ENCODE measurements around the gene PPIL4. TPM values are rescaled to one million over a fixed set of nuclear protein-coding genes. Genes with fewer than 3 reads are reported as not detected.

PPIL4 gene
- total RNA-seq, 1 experiment from 2014 or later = 36.9 TPM

- Histone ChIP-seq H2BK120ac (ENCODE audit: low read depth, low read length, poor library complexity, severe bottlenecking) (no peak overlapping the region), H3K9me3 (ENCODE audit: control insufficient read depth, low read depth, low read length) (no peaks in the 10 kb centered on the region), H4K8ac (replicated peaks; ENCODE audit: insufficient read length, low read depth, low read length) (no peak overlapping the region), H3K79me2 (ENCODE audit: insufficient read depth, low read length) (peaks cover 26% of the 10 kb centered on the region), H4K91ac (ENCODE audit: insufficient read length, low read depth, low read length) (peak overlapping the region; percentile 54), H3K4me1 (ENCODE audit: insufficient read depth, low read length) (no peaks in the 10 kb centered on the region), H2BK15ac (ENCODE audit: low read depth, low read length) (no peak overlapping the region), H2AFZ (ENCODE audit: low read length) (no peak overlapping the region), H3K23me2 (ENCODE audit: insufficient read length, low read depth, low read length, poor library complexity, severe bottlenecking) (peaks cover 8% of the 10 kb centered on the region), H3K27me3 (ENCODE audit: insufficient read depth, low read length) (no peaks in the 10 kb centered on the region), H3K27ac (ENCODE audit: insufficient read length, low read depth, low read length) (no peak overlapping the region), H3K4ac (ENCODE audit: low read depth, low read length) (no peak overlapping the region), H3K79me1 (ENCODE audit: insufficient read depth, low read depth, low read length, poor library complexity, severe bottlenecking) (peaks cover 7% of the 10 kb centered on the region), H3K4me2 (ENCODE audit: insufficient read depth, insufficient read length, low read length) (peak overlapping the region; percentile 81), H3K56ac (ENCODE audit: insufficient read length, low read depth, low read length) (no peak overlapping the region), H3K9ac (ENCODE audit: extremely low read depth, insufficient read length, low read length) (peak overlapping the region; percentile 93), H3K23ac (ENCODE audit: insufficient read length, low read depth, low read length) (no peak overlapping the region), H3K14ac (ENCODE audit: insufficient read depth, low read length) (0 out of 2 replicates have a peak overlapping the region, but pooled peaks have one; percentile 13), H4K5ac (ENCODE audit: insufficient read length, low read depth, low read length) (no peak overlapping the region), H3T11ph (ENCODE audit: low read length) (no peak overlapping the region), H2BK5ac (ENCODE audit: insufficient read length, low read length) (no peak overlapping the region), H4K20me1 (ENCODE audit: control insufficient read depth, insufficient read depth, insufficient read length) (no peaks in the 10 kb centered on the region), H2AK5ac (ENCODE audit: insufficient read length, low read length) (no peak overlapping the region), H3K18ac (ENCODE audit: insufficient read length, low read depth, low read length) (no peak overlapping the region), H2BK12ac (ENCODE audit: insufficient read length, low read depth, low read length) (no peak overlapping the region), H2BK20ac (ENCODE audit: low read depth, low read length, poor library complexity, severe bottlenecking) (no peak overlapping the region)
- no CpG with 5 or more reads among the region's 12 CpGs for WGBS (ENCODE audit: extremely low coverage, insufficient read length, low lambda C conversion rate)
- no peaks in the 10 kb centered on the region; a peak in 1 of 5 replicates for H3K9me3 Mint-ChIP-seq
- peaks cover 10 to 11% of the 10 kb centered on the region in 2 experiments for H3K4me1 Mint-ChIP-seq
- peaks cover 4% of the 10 kb centered on the region for H3K27me3 Mint-ChIP-seq (ENCODE audit: low read depth)
- H3K27ac Mint-ChIP-seq = peak overlapping the region; percentile 90 to 99 (median 99); a peak in 6 of 7 replicates
- no peak for TF ChIP-seq CTCF (conservative IDR thresholded peaks at IDR 0.05)
- peaks cover 6 to 10% (median 9%) of the 10 kb centered on the region in 3 experiments; a peak in 5 of 7 replicates for H3K36me3 Mint-ChIP-seq (ENCODE audit: insufficient read depth in 1 of 3, low read depth in 3 of 3)
- peak overlapping the region; percentile 98 to 99 for H3K4me3 Mint-ChIP-seq
- no peak for DNase-seq
Observed at GRCh38 chr6:149544646-149545257, 1.1 kb downstream of the PPIL4 start.

Data from H9 (cell line).